Measurements from ENCODE around the gene SLC25A6.

DNA sequence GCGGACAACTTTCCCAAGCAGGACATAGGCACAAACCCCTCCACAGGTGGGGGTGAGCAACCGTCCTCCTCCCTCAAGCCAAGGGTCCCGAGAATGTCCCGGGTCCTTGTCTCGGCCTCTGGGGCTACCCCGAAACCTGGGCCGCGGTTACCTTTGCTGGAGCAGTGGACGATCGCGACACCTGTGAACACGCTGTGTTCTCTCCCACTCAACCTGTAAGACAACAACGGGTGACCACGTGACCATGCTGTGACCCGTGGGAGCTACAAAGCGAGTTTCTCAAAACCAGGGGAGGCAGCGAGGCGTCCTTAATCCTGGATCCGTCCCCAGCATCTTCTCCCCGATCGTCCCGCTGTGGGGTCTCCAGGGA lies 42.9 kb upstream of the SLC25A6 start:
- TF ChIP-seq USF2 (IDR thresholded peaks at IDR 0.05; ENCODE audit: borderline replicate concordance, low read depth, low read length) (no peak), RXRA (IDR thresholded peaks at IDR 0.05; ENCODE audit: borderline replicate concordance, low read depth) (no peak), CTCF (IDR thresholded peaks at IDR 0.05) (no peak), SIN3A (IDR thresholded peaks at IDR 0.05; ENCODE audit: borderline replicate concordance, low read depth, low read length) (no peak), REST (IDR thresholded peaks at IDR 0.05; ENCODE audit: low read depth, low read length) (no peak), SMC3 (IDR thresholded peaks at IDR 0.05; ENCODE audit: low read depth, low read length) (no peak), YY1 (IDR thresholded peaks at IDR 0.05; ENCODE audit: low read depth) (no peak), TAF1 (IDR thresholded peaks at IDR 0.05; ENCODE audit: borderline replicate concordance, low read depth, low read length) (no peak), POLR2AphosphoS5 (IDR thresholded peaks at IDR 0.05; ENCODE audit: low read depth, low read length) (no peak), EP300 (IDR thresholded peaks at IDR 0.05; ENCODE audit: borderline replicate concordance in 1 of 2, low read depth in 1 of 2, low read length in 1 of 2) (no peak), FOXJ3 (CRISPR knock-in tag; IDR thresholded peaks at IDR 0.05) (no peak), GABPA (IDR thresholded peaks at IDR 0.05; ENCODE audit: low read depth) (no peak), RCOR1 (IDR thresholded peaks at IDR 0.05; ENCODE audit: low read length) (no peak)
- TF ChIP-seq, protein P1, sequence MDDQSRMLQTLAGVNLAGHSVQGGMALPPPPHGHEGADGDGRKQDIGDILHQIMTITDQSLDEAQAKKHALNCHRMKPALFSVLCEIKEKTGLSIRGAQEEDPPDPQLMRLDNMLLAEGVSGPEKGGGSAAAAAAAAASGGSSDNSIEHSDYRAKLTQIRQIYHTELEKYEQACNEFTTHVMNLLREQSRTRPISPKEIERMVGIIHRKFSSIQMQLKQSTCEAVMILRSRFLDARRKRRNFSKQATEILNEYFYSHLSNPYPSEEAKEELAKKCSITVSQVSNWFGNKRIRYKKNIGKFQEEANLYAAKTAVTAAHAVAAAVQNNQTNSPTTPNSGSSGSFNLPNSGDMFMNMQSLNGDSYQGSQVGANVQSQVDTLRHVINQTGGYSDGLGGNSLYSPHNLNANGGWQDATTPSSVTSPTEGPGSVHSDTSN (IDR thresholded peaks at IDR 0.05), result no peak

Measured in SK-N-SH (cell line).